GM12878 (cell line): ENCODE data around the gene SLX4.

Experiments used
- ATF7 ChIP-seq: fragments of 450-650 bp; IDR thresholded peaks from 2 replicates; pipeline ENCODE4 v1.6.1; 2016; ENCODE audit warnings: low read depth, mild to moderate bottlenecking
- TAF1 ChIP-seq: IDR thresholded peaks from 2 replicates; pipeline ENCODE4 v1.6.1; 2011; ENCODE audit warnings: mild to moderate bottlenecking, low read depth, low read length, borderline replicate concordance

DNA sequence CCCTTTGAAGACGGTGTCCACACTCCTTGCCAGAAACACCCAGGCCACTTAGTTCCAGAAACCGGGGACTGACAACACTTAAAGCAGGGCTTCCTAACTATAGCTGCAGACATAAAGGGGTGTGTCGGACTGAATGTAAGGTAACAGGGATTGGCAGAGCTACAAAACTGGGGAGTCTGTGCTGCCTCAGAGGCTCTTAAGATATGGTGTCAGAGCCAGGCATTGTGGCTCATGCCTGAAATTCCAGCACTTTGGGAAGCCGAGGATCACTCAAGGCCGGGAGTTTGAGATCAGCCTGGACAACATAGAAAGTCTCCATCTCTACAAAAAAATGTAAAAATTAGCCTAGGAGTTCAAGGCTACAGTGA is 20.0 kb downstream of the SLX4 start:
- TF ChIP-seq ATF7 (no peak), TAF1 (no peak)
